Fibroblast of skin of right biceps (primary cell): ENCODE data around the gene TMEM266.

ENCODE experiments used
- DNase-seq: peaks from one replicate; pipeline ENCODE4 v3.0.0-alpha.2; 2013

Gene TMEM266

GRCh38 chr15:76163457-76164295 is 103.9 kb downstream of the TMEM266 start:
- peak; percentile 31 for DNase-seq

DNA sequence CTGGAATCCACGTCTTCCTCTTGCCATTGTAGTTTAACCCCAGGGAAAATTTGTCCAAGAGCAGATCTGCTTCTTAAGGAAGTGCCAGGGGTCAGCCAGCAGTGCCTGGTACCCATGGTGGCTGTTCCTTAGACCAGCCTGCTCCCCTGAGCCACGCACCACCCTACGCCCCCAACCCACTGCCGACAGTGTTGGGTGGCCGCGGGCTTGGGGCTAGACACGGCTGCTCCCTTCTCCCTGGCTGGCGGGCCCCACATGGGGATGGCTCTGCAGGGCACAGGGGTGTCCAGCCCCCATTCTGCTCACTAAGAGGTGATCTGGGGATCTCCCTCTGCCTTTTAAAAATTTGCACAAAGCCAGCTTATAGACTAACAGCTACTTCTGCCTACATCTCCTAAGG is 104.8 kb downstream of the TMEM266 start:
- no peak for DNase-seq

DNA sequence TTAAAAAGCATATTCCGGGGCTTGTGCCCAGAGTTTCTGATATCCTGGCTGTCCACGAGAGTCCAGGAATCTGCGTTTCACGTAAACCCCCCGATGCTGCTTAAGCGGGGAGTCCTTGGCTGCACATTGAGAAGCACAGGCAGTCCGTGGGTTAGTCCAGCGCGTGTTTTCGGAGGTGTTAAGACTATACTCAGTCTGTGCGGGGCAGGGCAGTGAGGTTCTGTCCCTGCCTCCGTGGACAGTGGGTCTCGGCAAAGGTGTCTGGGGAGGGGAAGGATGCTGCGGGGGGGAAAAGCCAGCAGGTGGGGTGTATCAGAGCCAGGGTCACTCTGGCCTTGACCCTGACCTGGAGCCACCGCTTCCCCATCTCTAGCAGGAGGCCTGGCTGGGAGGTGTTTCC is 106.2 kb downstream of the TMEM266 start:
- no peak for DNase-seq

GRCh38 chr15:76168237-76168984 is 108.6 kb downstream of the TMEM266 start:
- peak; percentile 43 for DNase-seq

- no peak for DNase-seq
Observed at GRCh38 chr15:76169018-76169417, 109.2 kb downstream of the TMEM266 start.

DNA sequence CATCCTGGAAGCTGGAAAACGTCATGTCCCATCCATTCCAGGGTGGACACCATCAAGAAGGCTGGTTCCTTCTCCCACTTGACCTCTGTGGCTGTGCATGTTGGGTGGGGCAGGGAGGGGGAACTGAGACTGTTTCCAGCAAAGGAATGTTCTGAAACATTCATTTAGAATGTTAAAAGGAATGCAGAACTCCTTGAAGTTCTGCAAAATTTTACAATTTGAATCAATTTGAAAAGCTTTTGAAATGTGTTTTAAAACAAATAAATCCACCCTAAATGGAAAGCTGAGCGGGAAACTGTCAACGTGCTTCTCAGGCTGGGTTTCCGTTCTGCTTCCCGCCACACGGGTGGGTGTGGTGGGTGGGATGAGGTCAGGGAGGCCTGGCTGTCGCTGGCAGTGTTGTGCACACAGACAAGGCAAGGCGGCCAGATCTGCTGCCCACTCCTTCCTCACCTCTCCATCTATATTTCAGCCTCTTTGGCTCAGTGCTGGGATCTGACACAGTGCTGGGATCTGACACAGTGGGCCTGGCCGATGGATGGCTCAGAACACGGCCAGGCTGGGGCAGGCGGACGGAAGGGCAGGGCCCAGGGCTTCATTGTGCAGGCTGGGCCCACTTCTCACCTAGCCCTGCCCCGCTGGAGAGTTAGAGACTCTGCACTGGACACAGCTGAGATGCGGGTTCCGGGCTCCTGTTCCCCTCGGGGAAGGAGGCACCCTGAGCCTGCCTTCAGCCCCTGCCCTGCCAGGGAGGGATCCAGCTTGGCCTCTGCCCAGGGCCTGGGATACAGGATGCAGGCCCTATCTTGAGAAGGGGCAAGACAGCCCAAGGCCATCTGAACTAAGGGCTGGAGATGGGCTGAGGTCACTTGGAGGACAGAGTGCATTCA is 110.4 kb downstream of the TMEM266 start:
- peak; percentile 31 for DNase-seq

DNA sequence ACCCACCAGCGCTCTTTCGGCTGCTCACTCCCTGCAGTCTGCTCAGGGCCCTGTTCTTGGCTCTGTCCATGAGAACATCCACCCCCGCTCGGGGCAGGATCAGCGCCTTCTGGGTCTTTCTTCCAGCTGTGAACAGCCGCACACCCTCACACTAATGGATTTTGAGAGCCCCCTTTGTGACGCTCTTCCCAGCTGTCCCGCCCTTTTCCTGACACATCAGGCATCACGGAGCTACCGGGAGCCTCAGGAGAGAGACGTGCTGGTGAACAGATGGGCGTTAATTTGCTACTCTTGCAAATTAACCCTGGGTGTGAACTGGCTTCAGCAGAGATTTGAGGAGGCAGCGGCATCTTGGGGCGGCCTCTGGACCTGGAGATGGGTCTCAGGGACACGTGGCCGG is 113.0 kb downstream of the TMEM266 start:
- no peak for DNase-seq

GRCh38 chr15:76173317-76173834 is 113.6 kb downstream of the TMEM266 start:
- no peak for DNase-seq

GRCh38 chr15:76174654-76175053 is 114.9 kb downstream of the TMEM266 start:
- DNase-seq: no peak

- DNase-seq: no peak
Observed at GRCh38 chr15:76175442-76175841, 115.7 kb downstream of the TMEM266 start.

- no peak for DNase-seq
Observed at GRCh38 chr15:76176059-76176458, 116.3 kb downstream of the TMEM266 start.

DNA sequence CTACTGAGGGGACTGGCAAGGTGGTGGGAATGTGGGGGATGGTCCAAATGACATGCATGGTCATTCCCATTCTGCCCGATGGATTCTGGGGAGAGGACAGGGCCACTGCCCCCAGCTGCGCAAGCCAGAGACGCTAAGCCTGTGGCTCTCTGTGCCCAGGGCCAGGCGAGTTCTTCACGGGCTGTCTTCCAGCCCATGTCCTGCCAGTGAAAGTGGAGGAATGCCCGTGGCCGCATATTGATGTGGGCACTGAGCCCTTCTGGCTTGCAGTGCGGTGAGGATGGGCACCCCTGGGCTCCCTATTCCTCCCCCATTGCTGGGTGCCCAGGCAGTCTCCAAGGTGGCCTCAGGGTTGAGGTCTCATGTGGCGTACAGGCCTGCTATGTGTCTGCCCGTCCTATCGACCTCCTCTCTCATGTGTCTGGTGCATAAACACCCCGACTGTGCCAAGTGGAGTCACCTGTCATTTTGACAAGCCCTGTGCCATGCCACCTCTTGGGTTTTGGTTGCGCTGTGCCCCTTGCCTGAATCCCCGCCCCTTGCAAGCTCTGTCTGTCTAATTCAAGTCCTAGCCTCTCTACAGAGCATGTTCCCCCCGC is 116.8 kb downstream of the TMEM266 start:
- DNase-seq: no peak

DNA sequence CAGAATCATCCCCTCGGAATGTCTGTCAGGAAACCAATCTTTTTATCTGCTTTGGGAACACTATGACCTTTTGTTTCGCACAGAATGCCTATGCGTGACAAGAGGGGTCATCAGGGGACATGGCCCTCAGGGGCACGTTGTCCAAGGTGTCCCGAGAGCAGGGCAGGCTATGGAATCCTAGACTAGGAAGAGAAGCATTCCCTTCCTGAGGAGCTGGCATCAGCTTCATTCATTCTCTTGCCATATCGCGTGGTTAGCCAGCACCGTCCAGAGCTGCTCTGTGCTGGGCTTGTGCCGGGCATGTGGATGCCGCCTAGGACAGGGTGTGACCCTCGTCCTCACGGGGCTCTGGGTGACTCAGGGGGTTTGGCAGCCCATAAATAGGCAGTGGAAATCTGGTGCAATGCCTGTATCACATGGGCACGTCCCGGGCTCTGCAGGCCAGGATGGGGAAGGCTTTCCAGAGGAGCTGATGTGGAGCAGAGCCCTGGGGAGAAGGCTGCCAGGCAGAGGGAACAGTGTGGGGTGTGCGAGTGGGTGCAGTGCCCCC is 117.8 kb downstream of the TMEM266 start:
- peak; percentile 16 for DNase-seq

- no peak for DNase-seq
Observed at GRCh38 chr15:76178296-76179000, 118.7 kb downstream of the TMEM266 start.

DNA sequence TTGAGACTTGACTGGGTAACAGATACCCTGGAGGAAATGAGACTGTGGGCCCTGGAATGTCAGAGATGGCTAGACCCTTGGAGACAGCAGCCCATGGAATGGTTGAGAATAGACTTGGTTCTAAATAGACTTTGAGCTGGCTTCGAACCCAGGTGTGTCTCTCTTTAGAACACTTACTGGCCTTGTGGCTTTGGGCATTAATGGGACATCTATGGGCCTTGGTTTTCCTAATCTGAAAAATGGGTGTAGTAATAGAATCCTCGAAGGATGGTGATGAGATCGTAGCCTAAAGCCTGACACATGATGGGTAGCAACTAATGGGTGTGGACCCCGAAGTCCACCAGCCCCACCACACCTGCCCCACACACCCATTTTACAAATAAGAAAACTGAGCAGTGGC is 119.2 kb downstream of the TMEM266 start:
- DNase-seq: no peak

DNA sequence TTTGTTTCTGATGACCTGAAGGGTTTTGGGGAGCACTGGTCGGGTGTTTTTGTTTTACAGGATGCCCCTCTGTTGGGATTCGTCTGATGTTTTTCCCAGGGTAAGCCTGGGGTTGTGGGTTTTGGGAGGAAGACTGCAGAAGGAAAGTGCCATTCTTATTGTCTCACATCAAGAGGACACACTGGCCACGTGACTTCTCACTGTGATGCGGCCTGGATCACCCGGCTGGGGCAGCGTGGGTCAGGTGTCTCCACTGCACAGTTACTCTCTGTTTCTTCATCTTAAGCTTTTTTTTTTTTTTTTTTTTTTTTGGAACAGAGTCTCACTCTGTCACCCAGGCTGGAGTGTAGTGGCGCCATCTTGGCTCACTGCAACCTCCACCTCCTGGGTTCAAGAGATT is 120.5 kb downstream of the TMEM266 start:
- DNase-seq: no peak

DNA sequence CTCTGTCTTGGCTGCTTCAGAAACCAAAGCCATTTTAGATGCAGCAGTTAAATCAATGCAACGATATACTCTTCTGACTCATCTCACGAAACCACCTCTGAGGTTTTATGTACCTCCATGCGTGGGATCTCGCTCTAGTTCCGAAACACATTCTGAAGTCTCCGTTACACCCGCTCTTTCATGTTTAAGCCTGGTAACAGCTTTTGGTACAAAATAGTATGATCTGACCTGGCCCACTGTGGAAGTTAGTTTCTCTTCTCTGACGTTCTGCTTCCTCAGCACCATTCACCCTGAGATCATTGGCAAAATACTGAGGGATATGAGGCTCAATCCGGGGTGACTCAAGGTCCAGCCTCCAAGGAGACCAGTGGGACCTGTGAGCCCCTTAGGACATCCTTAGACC is 121.9 kb downstream of the TMEM266 start:
- DNase-seq: no peak

DNA sequence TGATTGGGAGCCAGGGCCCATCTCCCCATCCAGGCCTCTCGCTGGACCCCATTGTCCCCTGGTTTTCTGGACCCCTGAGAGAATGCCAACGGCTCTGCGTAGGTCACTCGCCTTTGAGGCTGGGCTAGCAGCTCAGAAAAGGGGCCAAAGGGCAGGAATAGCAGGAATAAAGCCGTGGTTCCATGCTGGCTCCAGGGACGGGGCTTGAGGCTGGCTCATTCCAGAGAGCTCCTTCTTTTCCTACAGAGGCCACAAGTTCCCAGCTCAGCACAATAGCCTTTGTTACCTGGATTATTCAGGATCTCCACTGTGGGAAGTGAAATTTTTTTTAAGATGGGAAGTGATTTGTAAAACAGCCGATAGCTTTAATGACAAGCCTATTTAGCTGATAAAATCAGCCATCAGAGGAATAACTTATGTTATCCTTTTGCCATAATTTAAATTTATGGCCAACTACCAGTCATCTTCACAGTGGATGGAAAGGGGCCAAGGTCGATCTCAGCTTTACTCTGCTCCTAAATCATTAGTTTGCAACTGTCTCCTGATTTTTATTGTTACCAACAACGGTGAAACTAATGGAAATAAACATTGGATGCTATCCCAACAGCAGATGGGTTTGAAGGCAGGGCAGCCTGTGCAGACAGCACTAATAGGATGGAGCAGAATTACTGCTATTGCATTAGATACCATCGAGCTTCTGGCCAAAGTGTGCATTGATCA is 124.3 kb downstream of the TMEM266 start:
- no peak for DNase-seq

GRCh38 chr15:76184650-76185035 is 124.9 kb downstream of the TMEM266 start:
- DNase-seq: no peak

DNA sequence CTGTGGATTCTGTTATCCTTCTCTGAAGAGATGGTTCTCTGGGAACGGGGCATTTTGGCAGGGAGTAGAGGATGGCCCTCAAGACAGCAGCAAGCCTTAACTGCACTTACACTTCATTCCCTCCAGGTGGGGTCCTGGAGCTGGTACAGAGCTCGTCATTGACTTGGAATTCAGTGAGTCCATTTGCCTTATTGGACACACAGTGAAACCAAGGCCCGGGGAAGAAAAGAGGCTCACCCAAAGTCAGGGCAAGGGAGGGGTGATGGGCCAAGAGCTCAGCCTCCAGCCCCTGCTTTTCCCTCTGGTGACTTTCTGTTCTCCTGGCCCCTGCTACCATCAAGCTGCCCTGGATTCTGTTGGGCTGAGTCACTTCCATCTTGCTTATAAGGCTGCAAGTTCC is 125.9 kb downstream of the TMEM266 start:
- DNase-seq: peak; percentile 80

DNA sequence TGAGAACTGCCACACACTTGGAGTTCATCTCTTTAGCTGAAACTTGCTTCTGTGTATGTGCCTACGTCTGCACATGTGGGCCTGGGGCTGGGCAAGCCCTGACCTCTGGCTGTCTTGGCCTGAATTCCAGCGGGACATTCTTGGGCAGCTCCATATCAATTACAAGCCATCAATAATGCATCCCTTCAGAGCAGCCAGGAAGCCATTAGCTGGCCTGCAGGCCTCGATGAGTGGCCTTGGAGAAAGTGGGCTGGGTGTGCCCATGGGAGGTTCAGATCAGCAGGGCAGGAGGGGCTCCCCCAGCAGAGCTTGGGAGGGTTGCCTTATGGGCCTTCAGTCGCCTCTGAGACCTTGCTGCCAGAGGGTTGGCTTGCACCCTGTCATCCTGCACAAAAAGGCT is 127.4 kb downstream of the TMEM266 start:
- no peak for DNase-seq
